HPDE6-E6E7 (cell line): ENCODE measurements around the gene H1-8.

Source experiments
- DNase-seq: peaks from one replicate; pipeline ENCODE4 v3.0.0; 2011; ENCODE audit warnings: missing footprints; ENCODE audit errors: extremely low spot score

H1-8 gene

GRCh38 chr3:129593595-129594339 lies 50.8 kb downstream of the H1-8 start:
- no peak for DNase-seq

- DNase-seq: no peak
Observed at GRCh38 chr3:129594409-129594808, 51.4 kb downstream of the H1-8 start.

GRCh38 chr3:129594907-129595390 lies 52.0 kb downstream of the H1-8 start:
- DNase-seq: no peak

- no peak for DNase-seq
Observed at GRCh38 chr3:129595544-129596193, 52.7 kb downstream of the H1-8 start.

GRCh38 chr3:129596194-129597086 lies 53.5 kb downstream of the H1-8 start:
- no peak for DNase-seq

- no peak for DNase-seq
Observed at GRCh38 chr3:129597087-129597999, 54.4 kb downstream of the H1-8 start.

- DNase-seq: no peak
Observed at GRCh38 chr3:129598000-129598381, 55.0 kb downstream of the H1-8 start.

GRCh38 chr3:129598484-129598883 lies 55.5 kb downstream of the H1-8 start:
- DNase-seq: no peak

GRCh38 chr3:129599073-129599472 lies 56.1 kb downstream of the H1-8 start:
- no peak for DNase-seq

- DNase-seq: no peak
Observed at GRCh38 chr3:129599607-129600006, 56.6 kb downstream of the H1-8 start.

- no peak for DNase-seq
Observed at GRCh38 chr3:129600348-129600747, 57.4 kb downstream of the H1-8 start.
